GM12878 (cell line): Measurements from ENCODE around the gene TMEM167B. TPM values are rescaled to one million over a fixed set of nuclear protein-coding genes. Genes with fewer than 3 reads are reported as not detected.
A peak's percentile ranks its signal among the peaks of the same experiment; 100 is the strongest.

Experiments used
- BACH1 ChIP-seq: fragments of 450-650 bp; IDR thresholded peaks from 2 replicates; pipeline ENCODE4 v1.6.1; 2017; ENCODE audit warnings: mild to moderate bottlenecking, borderline replicate concordance
- CREM ChIP-seq: IDR thresholded peaks from 2 replicates; pipeline ENCODE4 v1.6.1; 2014; ENCODE audit warnings: antibody characterized with exemption, low read depth
- FOXM1 ChIP-seq: IDR thresholded peaks from 2 replicates; pipeline ENCODE4 v1.6.1; 2012; ENCODE audit warnings: low read depth, mild to moderate bottlenecking, inconsistent platforms, low read length, moderate library complexity
- NFYB ChIP-seq: IDR thresholded peaks from 2 replicates; pipeline ENCODE4 v1.6.1; 2011; ENCODE audit warnings: low read depth, mild to moderate bottlenecking, low read length, improper control_type of control experiment, moderate library complexity; ENCODE audit not compliant: insufficient read depth
- PRDM15 ChIP-seq: fragments of 450-650 bp; formaldehyde crosslinking; IDR thresholded peaks from 2 replicates; pipeline ENCODE4 v1.4.0; 2020; ENCODE audit warnings: mild to moderate bottlenecking, moderate library complexity
- SIN3A ChIP-seq: IDR thresholded peaks from 2 replicates; pipeline ENCODE4 v1.6.1; 2012; ENCODE audit warnings: low read depth, low read length, improper control_type of control experiment
- SPI1 ChIP-seq: IDR thresholded peaks from 2 replicates; pipeline ENCODE4 v1.6.1; 2011; ENCODE audit warnings: low read depth, mild to moderate bottlenecking, low read length, moderate library complexity, borderline replicate concordance; ENCODE audit not compliant: insufficient read depth
- SRF ChIP-seq, 2 experiments: IDR thresholded peaks; 2 replicates each; pipeline ENCODE4 v1.6.1; 2011; ENCODE audit warnings: low read depth in 2 of 2, low read length in 2 of 2, mild to moderate bottlenecking in 1 of 2, moderate library complexity in 1 of 2
- ZNF687 ChIP-seq: fragments of 450-650 bp; IDR thresholded peaks from 2 replicates; pipeline ENCODE4 v1.6.1; 2017; ENCODE audit warnings: mild to moderate bottlenecking, moderate library complexity
- polyA plus RNA-seq, 11 experiments: library from polyadenylated mRNA; depleted of rRNA in 4 of 11; unstranded in 6 of 11; stranded (reverse) in 5 of 11; fragments of >200 nt; fragmentation: Nextera tagmentation in 4 of 11; fragmentation: Illumina TruSeq in 1 of 11; extraction: Ambion mirVana in 4 of 11; extraction: Trizol in 1 of 11; gene quantifications; 1 replicate in 1 of 11; 2 replicates in 10 of 11; pipeline versions ENCODE4 v1.2.1 to v1.2.3, GENCODE V29; 2011 to 2016; ENCODE audit warnings: inconsistent platforms in 2 of 11, missing spikeins in 2 of 11, low read depth in 1 of 11
- total RNA-seq, 4 experiments: library from RNA; depleted of rRNA in 3 of 4; stranded (reverse); fragments of >200 nt in 3 of 4; fragmentation: Illumina TruSeq in 1 of 4; extraction: Trizol in 1 of 4; gene quantifications; 2 replicates each; pipeline versions ENCODE4 v1.2.1 to v1.2.3, GENCODE V29; 2013 to 2021
- TF ChIP-seq, protein P1 (sequence below): fragments of 450-650 bp; IDR thresholded peaks from 2 replicates; pipeline ENCODE4 v1.6.1; 2017; ENCODE audit warnings: low read depth, mild to moderate bottlenecking, moderate library complexity
- TF ChIP-seq, protein P2 (sequence below): fragments of 450-650 bp; IDR thresholded peaks from 2 replicates; pipeline ENCODE4 v1.6.1; 2016; ENCODE audit warnings: mild to moderate bottlenecking
- TF ChIP-seq, protein P3 (sequence below): fragments of 450-650 bp; IDR thresholded peaks from 2 replicates; pipeline ENCODE4 v1.6.1; 2017; ENCODE audit warnings: mild to moderate bottlenecking
- TF ChIP-seq, protein P4 (sequence below): IDR thresholded peaks from 2 replicates; pipeline ENCODE4 v1.6.1; 2011; ENCODE audit warnings: mild to moderate bottlenecking, low read depth, low read length, moderate library complexity; ENCODE audit not compliant: insufficient replicate concordance

The TMEM167B gene
- total and polyA plus RNA-seq, 10 of the 15 experiments (the other 5 are each of a cell fraction or from before 2014, with no cell fraction given) = 15.6 to 26.1 (median 21.1) TPM

DNA sequence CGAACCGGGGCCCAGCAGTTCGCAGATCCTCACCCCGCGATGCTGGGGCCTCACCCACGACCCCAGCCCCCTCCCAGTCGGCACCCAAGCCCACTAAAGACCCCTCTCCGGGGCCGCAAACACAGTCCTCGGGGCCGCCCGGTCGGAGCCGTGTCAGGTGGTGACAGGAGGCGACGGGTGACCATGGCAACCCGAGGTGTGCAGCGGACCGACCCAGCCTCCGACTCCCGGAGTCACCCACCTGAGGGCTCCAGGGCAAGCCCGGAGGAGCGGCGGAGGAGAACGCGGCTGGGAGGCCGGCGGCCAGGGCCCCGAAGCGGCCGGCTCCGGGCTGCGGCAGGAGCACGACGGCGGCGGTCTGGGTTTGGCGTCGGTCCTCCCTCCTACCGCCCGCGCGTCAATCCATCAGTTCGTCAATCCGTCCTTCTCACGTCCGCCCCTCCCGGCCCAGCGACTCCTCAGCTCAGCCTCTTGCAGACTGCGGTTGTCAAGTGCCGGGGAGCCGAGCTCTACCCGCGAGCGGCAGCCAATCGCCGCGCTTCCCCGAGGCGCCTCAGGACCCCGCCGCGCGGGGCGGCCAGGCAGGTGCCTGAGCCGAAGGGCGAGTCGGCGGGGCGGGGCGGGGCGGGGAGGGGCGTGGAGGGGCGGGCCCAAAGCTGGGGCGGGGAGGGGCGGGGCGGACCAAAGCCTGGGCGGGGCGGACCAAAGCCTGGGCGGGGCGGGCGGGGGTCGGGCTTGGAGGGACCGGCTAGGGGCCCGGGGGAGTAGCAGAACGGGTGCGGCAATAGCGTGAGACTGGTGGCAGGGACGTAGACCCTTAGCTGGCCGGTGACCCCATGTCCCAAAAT is 48.7 kb upstream of the TMEM167B start, which contains the start of gene WDR47 (continued):
- TF ChIP-seq ZNF687 = peak; percentile 59
- no peak for TF ChIP-seq FOXM1
- TF ChIP-seq, protein P1, sequence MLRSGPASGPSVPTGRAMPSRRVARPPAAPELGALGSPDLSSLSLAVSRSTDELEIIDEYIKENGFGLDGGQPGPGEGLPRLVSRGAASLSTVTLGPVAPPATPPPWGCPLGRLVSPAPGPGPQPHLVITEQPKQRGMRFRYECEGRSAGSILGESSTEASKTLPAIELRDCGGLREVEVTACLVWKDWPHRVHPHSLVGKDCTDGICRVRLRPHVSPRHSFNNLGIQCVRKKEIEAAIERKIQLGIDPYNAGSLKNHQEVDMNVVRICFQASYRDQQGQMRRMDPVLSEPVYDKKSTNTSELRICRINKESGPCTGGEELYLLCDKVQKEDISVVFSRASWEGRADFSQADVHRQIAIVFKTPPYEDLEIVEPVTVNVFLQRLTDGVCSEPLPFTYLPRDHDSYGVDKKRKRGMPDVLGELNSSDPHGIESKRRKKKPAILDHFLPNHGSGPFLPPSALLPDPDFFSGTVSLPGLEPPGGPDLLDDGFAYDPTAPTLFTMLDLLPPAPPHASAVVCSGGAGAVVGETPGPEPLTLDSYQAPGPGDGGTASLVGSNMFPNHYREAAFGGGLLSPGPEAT = peak; percentile 46; the same call in 1 of the 2 replicates
- TF ChIP-seq SPI1 = no peak
- TF ChIP-seq NFYB = peak; percentile 67; the same call in 1 of the 2 replicates
- TF ChIP-seq, protein P2, sequence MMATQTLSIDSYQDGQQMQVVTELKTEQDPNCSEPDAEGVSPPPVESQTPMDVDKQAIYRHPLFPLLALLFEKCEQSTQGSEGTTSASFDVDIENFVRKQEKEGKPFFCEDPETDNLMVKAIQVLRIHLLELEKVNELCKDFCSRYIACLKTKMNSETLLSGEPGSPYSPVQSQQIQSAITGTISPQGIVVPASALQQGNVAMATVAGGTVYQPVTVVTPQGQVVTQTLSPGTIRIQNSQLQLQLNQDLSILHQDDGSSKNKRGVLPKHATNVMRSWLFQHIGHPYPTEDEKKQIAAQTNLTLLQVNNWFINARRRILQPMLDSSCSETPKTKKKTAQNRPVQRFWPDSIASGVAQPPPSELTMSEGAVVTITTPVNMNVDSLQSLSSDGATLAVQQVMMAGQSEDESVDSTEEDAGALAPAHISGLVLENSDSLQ = peak; percentile 87
- peak; percentile 48; the same call in 1 of the 2 replicates for TF ChIP-seq CREM
- TF ChIP-seq, protein P3, sequence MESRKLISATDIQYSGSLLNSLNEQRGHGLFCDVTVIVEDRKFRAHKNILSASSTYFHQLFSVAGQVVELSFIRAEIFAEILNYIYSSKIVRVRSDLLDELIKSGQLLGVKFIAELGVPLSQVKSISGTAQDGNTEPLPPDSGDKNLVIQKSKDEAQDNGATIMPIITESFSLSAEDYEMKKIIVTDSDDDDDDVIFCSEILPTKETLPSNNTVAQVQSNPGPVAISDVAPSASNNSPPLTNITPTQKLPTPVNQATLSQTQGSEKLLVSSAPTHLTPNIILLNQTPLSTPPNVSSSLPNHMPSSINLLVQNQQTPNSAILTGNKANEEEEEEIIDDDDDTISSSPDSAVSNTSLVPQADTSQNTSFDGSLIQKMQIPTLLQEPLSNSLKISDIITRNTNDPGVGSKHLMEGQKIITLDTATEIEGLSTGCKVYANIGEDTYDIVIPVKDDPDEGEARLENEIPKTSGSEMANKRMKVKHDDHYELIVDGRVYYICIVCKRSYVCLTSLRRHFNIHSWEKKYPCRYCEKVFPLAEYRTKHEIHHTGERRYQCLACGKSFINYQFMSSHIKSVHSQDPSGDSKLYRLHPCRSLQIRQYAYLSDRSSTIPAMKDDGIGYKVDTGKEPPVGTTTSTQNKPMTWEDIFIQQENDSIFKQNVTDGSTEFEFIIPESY = no peak
- TF ChIP-seq, protein P4, sequence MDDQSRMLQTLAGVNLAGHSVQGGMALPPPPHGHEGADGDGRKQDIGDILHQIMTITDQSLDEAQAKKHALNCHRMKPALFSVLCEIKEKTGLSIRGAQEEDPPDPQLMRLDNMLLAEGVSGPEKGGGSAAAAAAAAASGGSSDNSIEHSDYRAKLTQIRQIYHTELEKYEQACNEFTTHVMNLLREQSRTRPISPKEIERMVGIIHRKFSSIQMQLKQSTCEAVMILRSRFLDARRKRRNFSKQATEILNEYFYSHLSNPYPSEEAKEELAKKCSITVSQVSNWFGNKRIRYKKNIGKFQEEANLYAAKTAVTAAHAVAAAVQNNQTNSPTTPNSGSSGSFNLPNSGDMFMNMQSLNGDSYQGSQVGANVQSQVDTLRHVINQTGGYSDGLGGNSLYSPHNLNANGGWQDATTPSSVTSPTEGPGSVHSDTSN = peak; percentile 82
- peak; percentile 87 for TF ChIP-seq SIN3A
- TF ChIP-seq BACH1 = peak; percentile 45; the same call in 1 of the 2 replicates
- TF ChIP-seq SRF (IDR thresholded peaks at IDR 0.05; ENCODE audit: low read depth in 2 of 2, low read length in 2 of 2) = peak; percentile 58 to 92
- no peak for TF ChIP-seq PRDM15 (CRISPR knock-in tag)
